Cerebellar cortex (tissue), 1 donor: ENCODE data around the gene ITPK1.

Source experiments
- DNase-seq: peaks from one replicate; pipeline ENCODE4 v3.0.0-alpha.2; 2015; ENCODE audit warnings: low spot score

ITPK1 gene

GRCh38 chr14:92888896-92889295 lies 226.8 kb downstream of the ITPK1 start:
- no peak for DNase-seq

GRCh38 chr14:92887157-92887556 lies 228.6 kb downstream of the ITPK1 start:
- DNase-seq, result no peak
